Measurements from ENCODE around the gene GPR150. TPM values are rescaled to one million over a fixed set of nuclear protein-coding genes. Genes with fewer than 3 reads are reported as not detected.

Gene GPR150
- total and polyA plus RNA-seq, 9 of the 15 experiments (the other 6 are each of a cell fraction or from before 2014, with no cell fraction given) = not detected

DNA sequence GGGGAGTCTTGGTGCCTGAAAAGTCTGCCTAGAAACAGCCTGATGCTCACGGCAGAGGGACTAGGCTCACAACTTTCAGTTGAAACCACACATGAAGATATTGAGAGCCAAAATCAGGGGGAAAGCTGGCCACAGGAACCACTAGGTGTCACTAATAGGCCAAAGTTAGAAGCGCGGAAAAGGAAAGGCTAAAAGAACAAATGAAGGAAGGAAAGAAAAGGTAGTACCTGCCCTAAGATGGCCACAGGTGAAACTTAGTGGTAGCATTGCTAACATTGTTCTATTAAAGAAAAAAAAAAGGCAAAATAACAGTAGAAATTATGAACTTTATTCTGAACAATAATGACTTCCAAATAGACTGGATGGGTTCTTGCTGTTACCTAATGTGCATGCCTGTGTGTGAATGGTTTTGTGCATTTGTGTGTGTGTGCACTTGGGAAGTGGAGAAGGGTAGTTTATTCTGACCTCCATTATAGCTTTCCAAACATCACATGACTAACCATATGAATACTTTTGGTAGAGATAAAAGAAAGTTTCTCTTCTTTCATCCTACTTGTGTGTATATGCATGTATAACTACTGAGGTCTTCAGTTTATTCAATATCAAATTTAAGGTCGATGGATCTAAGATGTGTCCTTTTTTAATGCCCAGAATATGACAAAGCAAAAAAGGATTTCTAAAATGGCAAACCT is 24.6 kb downstream of the GPR150 start (continued):
- TF ChIP-seq, protein P1, sequence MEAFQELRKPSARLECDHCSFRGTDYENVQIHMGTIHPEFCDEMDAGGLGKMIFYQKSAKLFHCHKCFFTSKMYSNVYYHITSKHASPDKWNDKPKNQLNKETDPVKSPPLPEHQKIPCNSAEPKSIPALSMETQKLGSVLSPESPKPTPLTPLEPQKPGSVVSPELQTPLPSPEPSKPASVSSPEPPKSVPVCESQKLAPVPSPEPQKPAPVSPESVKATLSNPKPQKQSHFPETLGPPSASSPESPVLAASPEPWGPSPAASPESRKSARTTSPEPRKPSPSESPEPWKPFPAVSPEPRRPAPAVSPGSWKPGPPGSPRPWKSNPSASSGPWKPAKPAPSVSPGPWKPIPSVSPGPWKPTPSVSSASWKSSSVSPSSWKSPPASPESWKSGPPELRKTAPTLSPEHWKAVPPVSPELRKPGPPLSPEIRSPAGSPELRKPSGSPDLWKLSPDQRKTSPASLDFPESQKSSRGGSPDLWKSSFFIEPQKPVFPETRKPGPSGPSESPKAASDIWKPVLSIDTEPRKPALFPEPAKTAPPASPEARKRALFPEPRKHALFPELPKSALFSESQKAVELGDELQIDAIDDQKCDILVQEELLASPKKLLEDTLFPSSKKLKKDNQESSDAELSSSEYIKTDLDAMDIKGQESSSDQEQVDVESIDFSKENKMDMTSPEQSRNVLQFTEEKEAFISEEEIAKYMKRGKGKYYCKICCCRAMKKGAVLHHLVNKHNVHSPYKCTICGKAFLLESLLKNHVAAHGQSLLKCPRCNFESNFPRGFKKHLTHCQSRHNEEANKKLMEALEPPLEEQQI (IDR thresholded peaks at IDR 0.05) = 0 out of 2 replicates have a peak, but pooled peaks have one; percentile 36
- 0 out of 2 replicates have a peak, but pooled peaks have one; percentile 63 for TF ChIP-seq HDGF (IDR thresholded peaks at IDR 0.05)
- TF ChIP-seq, protein P2, sequence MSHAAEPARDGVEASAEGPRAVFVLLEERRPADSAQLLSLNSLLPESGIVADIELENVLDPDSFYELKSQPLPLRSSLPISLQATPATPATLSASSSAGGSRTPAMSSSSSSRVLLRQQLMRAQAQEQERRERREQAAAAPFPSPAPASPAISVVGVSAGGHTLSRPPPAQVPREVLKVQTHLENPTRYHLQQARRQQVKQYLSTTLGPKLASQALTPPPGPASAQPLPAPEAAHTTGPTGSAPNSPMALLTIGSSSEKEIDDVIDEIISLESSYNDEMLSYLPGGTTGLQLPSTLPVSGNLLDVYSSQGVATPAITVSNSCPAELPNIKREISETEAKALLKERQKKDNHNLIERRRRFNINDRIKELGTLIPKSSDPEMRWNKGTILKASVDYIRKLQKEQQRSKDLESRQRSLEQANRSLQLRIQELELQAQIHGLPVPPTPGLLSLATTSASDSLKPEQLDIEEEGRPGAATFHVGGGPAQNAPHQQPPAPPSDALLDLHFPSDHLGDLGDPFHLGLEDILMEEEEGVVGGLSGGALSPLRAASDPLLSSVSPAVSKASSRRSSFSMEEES (CRISPR knock-in tag; IDR thresholded peaks at IDR 0.05) = peak; percentile 81
- no peak for TF ChIP-seq ZFX (CRISPR knock-in tag; IDR thresholded peaks at IDR 0.05)
- TF ChIP-seq HDAC1 (IDR thresholded peaks at IDR 0.05) = peak in 1 of 2 experiments; percentile 47; a peak in 1 of 4 replicates
- TF ChIP-seq RAD21 (CRISPR knock-in tag; conservative IDR thresholded peaks at IDR 0.05 in 1 of 2, IDR thresholded peaks at IDR 0.05 in 1 of 2) = peak; percentile 90 to 93
- 0 out of 2 replicates have a peak, but pooled peaks have one; percentile 25 for TF ChIP-seq LCOR (CRISPR knock-in tag; IDR thresholded peaks at IDR 0.05)
- TF ChIP-seq TEAD4 (IDR thresholded peaks at IDR 0.05; ENCODE audit: low read length) = no peak
- TF ChIP-seq TEAD4 (CRISPR knock-in tag; IDR thresholded peaks at IDR 0.05; ENCODE audit: borderline replicate concordance) = no peak
- peak; percentile 98 for TF ChIP-seq ZNF24 (IDR thresholded peaks at IDR 0.05)
- TF ChIP-seq DIDO1 (tag; IDR thresholded peaks at IDR 0.05; ENCODE audit: low read depth) = no peak
- no peak for TF ChIP-seq MTF1 (CRISPR knock-in tag; IDR thresholded peaks at IDR 0.05; ENCODE audit: borderline replicate concordance)
- TF ChIP-seq ZNF766 (CRISPR knock-in tag; conservative IDR thresholded peaks at IDR 0.05) = no peak
- no peak for TF ChIP-seq MCM7 (IDR thresholded peaks at IDR 0.05)
- TF ChIP-seq, protein P3, sequence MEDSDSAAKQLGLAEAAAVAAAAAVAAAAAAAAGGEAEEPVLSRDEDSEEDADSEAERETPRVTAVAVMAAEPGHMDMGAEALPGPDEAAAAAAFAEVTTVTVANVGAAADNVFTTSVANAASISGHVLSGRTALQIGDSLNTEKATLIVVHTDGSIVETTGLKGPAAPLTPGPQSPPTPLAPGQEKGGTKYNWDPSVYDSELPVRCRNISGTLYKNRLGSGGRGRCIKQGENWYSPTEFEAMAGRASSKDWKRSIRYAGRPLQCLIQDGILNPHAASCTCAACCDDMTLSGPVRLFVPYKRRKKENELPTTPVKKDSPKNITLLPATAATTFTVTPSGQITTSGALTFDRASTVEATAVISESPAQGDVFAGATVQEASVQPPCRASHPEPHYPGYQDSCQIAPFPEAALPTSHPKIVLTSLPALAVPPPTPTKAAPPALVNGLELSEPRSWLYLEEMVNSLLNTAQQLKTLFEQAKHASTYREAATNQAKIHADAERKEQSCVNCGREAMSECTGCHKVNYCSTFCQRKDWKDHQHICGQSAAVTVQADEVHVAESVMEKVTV (CRISPR knock-in tag; IDR thresholded peaks at IDR 0.05) = peak; percentile 71
- TF ChIP-seq, protein P4, sequence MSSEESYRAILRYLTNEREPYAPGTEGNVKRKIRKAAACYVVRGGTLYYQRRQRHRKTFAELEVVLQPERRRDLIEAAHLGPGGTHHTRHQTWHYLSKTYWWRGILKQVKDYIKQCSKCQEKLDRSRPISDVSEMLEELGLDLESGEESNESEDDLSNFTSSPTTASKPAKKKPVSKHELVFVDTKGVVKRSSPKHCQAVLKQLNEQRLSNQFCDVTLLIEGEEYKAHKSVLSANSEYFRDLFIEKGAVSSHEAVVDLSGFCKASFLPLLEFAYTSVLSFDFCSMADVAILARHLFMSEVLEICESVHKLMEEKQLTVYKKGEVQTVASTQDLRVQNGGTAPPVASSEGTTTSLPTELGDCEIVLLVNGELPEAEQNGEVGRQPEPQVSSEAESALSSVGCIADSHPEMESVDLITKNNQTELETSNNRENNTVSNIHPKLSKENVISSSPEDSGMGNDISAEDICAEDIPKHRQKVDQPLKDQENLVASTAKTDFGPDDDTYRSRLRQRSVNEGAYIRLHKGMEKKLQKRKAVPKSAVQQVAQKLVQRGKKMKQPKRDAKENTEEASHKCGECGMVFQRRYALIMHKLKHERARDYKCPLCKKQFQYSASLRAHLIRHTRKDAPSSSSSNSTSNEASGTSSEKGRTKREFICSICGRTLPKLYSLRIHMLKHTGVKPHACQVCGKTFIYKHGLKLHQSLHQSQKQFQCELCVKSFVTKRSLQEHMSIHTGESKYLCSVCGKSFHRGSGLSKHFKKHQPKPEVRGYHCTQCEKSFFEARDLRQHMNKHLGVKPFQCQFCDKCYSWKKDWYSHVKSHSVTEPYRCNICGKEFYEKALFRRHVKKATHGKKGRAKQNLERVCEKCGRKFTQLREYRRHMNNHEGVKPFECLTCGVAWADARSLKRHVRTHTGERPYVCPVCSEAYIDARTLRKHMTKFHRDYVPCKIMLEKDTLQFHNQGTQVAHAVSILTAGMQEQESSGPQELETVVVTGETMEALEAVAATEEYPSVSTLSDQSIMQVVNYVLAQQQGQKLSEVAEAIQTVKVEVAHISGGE (CRISPR knock-in tag; IDR thresholded peaks at IDR 0.05) = 0 out of 6 replicates have a peak, but pooled peaks of 1 of the 3 experiments have one; percentile 20
- TF ChIP-seq NBN (IDR thresholded peaks at IDR 0.05; ENCODE audit: low read depth) = 0 out of 2 replicates have a peak, but pooled peaks have one; percentile 73
